HL-60 (cell line): Measurements from ENCODE around the gene NRIP1.

Experiments used
- DNase-seq, 2 experiments: peaks; one replicate each; pipeline ENCODE4 v3.0.0-alpha.2; 2010 to 2020; ENCODE audit warnings: low read depth in 1 of 2, low spot score in 1 of 2
- H3K27ac ChIP-seq: fragments of 250-450 bp; sonication (Bioruptor Pico); replicated peaks from 2 replicates; pipeline ENCODE4 v1.5.1; 2020; ENCODE audit warnings: mild to moderate bottlenecking, moderate library complexity
- H3K27me3 ChIP-seq: fragments of 250-450 bp; sonication (Bioruptor Pico); 2 replicates; pipeline ENCODE4 v1.5.1; 2021; ENCODE audit warnings: mild to moderate bottlenecking, moderate library complexity; ENCODE audit not compliant: insufficient read depth, poor library complexity, severe bottlenecking
- H3K4me3 ChIP-seq: replicated peaks from 2 replicates; pipeline ENCODE4 v1.5.1; 2011; ENCODE audit warnings: mild to moderate bottlenecking, control low read depth, low read length; ENCODE audit not compliant: insufficient read depth
- CTCF ChIP-seq: IDR thresholded peaks from one replicate; pipeline ENCODE4 v1.5.1; 2011; ENCODE audit warnings: low read length, control low read depth, inconsistent platforms; ENCODE audit not compliant: insufficient read depth
- GABPA ChIP-seq: IDR thresholded peaks from 2 replicates; pipeline ENCODE4 v1.6.1; 2012; ENCODE audit warnings: low read depth
- POLR2AphosphoS5 ChIP-seq: IDR thresholded peaks from 2 replicates; pipeline ENCODE4 v1.6.1; 2012; ENCODE audit warnings: low read depth
- REST ChIP-seq: IDR thresholded peaks from 2 replicates; pipeline ENCODE4 v1.6.1; 2012; ENCODE audit warnings: low read depth; ENCODE audit not compliant: insufficient replicate concordance
- SPI1 ChIP-seq: IDR thresholded peaks from 2 replicates; pipeline ENCODE4 v1.6.1; 2012; ENCODE audit warnings: low read depth, mild to moderate bottlenecking, borderline replicate concordance

Gene NRIP1

GRCh38 chr21:15003463-15004135 lies 61.2 kb downstream of the NRIP1 start:
- Histone ChIP-seq H3K27me3 (no peaks in the 10 kb centered on the region), H3K27ac (no peak overlapping the region), H3K4me3 (no peak overlapping the region)
- TF ChIP-seq REST (no peak), CTCF (no peak)
- DNase-seq = no peak

- no peak overlapping the region for H3K4me3 ChIP-seq
- no peak for DNase-seq
- no peaks in the 10 kb centered on the region for H3K27me3 ChIP-seq
- no peak overlapping the region for H3K27ac ChIP-seq
- TF ChIP-seq REST (no peak), POLR2AphosphoS5 (no peak), GABPA (no peak), SPI1 (no peak)
Observed at GRCh38 chr21:15001857-15002606, 62.8 kb downstream of the NRIP1 start.

GRCh38 chr21:15001113-15001512 lies 63.7 kb downstream of the NRIP1 start:
- H3K27me3 ChIP-seq = no peaks in the 10 kb centered on the region
- H3K27ac ChIP-seq = no peak overlapping the region
- H3K4me3 ChIP-seq = no peak overlapping the region
- DNase-seq = no peak
- TF ChIP-seq SPI1 (no peak), REST (no peak), POLR2AphosphoS5 (no peak), GABPA (no peak), CTCF (no peak)
